ENCODE results near the gene ADH6.
"Not testable (repeated sequence)": the region's sequence is repeated elsewhere in the genome, so short reads cannot be mapped to it uniquely, and the experiment has no call there.

Gene ADH6

GRCh38 chr4:99219072-99219471 lies at the start of gene ADH6:
ADH6 (minus strand) TSS chr4:99219246; CDS start chr4:99219152, 94 bp downstream.
- DNase-seq (ENCODE audit: low spot score): no peak

GRCh38 chr4:99264927-99265326 lies 45.9 kb upstream of the ADH6 start:
- no peak for DNase-seq (ENCODE audit: low spot score)

- no peak for DNase-seq (ENCODE audit: low spot score)
Measured at GRCh38 chr4:99252746-99253145, 33.7 kb upstream of the ADH6 start.

- DNase-seq (ENCODE audit: low spot score): no peak
Measured at GRCh38 chr4:99248714-99249113, 29.7 kb upstream of the ADH6 start.

GRCh38 chr4:99235955-99236354 lies 16.9 kb upstream of the ADH6 start:
- no peak for DNase-seq (ENCODE audit: low spot score)

- no peak for DNase-seq (ENCODE audit: low spot score)
Measured at GRCh38 chr4:99234331-99235010, 15.4 kb upstream of the ADH6 start.

GRCh38 chr4:99233397-99233796 lies 14.4 kb upstream of the ADH6 start:
- DNase-seq (ENCODE audit: low spot score): not testable (repeated sequence)

- DNase-seq (ENCODE audit: low spot score): not testable (repeated sequence)
Measured at GRCh38 chr4:99228706-99229105, 9.7 kb upstream of the ADH6 start.

GRCh38 chr4:99227646-99228045 lies 8.6 kb upstream of the ADH6 start:
- not testable (repeated sequence) for DNase-seq (ENCODE audit: low spot score)

- no peak for DNase-seq (ENCODE audit: low spot score)
Measured at GRCh38 chr4:99221980-99222379, 2.9 kb upstream of the ADH6 start.

GRCh38 chr4:99219479-99219878 lies 433 bp upstream of the ADH6 start:
- no peak for DNase-seq (ENCODE audit: low spot score)

GRCh38 chr4:99215521-99215920 lies 3.5 kb downstream of the ADH6 start:
- no peak for DNase-seq (ENCODE audit: low spot score)

- no peak for DNase-seq (ENCODE audit: low spot score)
Measured at GRCh38 chr4:99210789-99211188, 8.3 kb downstream of the ADH6 start.

GRCh38 chr4:99209671-99210070 lies 9.4 kb downstream of the ADH6 start:
- no peak for DNase-seq (ENCODE audit: low spot score)

- DNase-seq (ENCODE audit: low spot score): no peak
Measured at GRCh38 chr4:99208719-99209075, 10.3 kb downstream of the ADH6 start.

- DNase-seq (ENCODE audit: low spot score): no peak
Measured at GRCh38 chr4:99207911-99208718, 10.9 kb downstream of the ADH6 start.

- no peak for DNase-seq (ENCODE audit: low spot score)
Measured at GRCh38 chr4:99207069-99207743, 11.8 kb downstream of the ADH6 start.

GRCh38 chr4:99205153-99205979 lies 13.7 kb downstream of the ADH6 start:
- no peak for DNase-seq (ENCODE audit: low spot score)

- no peak for DNase-seq (ENCODE audit: low spot score)
Measured at GRCh38 chr4:99202536-99202935, 16.5 kb downstream of the ADH6 start.

GRCh38 chr4:99202094-99202493 lies 17.0 kb downstream of the ADH6 start:
- no peak for DNase-seq (ENCODE audit: low spot score)

GRCh38 chr4:99201690-99202089 lies 17.4 kb downstream of the ADH6 start:
- DNase-seq (ENCODE audit: low spot score): no peak

- no peak for DNase-seq (ENCODE audit: low spot score)
Measured at GRCh38 chr4:99200138-99200537, 18.9 kb downstream of the ADH6 start.

Measured in cerebellar cortex (tissue), 1 donor.